Measurements from ENCODE around the gene ALOX15. TPM values are rescaled to one million over a fixed set of nuclear protein-coding genes. Genes with fewer than 3 reads are reported as not detected.
"Not testable (repeated sequence)": the region's sequence is repeated elsewhere in the genome, so short reads cannot be mapped to it uniquely, and the experiment has no call there.

The ALOX15 gene
- total RNA-seq, 6 donors from 2014 or later = 2.4 to 26.0 (median 10.0) TPM

GRCh38 chr17:4597975-4598374 lies 43.5 kb downstream of the ALOX15 start:
- 68 to 80% methylated on average over 13 of the region's 13 CpGs for WGBS, 2 donors
- ATAC-seq (ENCODE audit: low FRiP score in 2 of 2) = no peak
- no peaks in the 10 kb centered on the region for H3K9me3 ChIP-seq
- DNase-seq = no peak
- H3K4me1 ChIP-seq = peaks cover 6 to 13% (median 8%) of the 10 kb centered on the region in 4 donors
- H3K36me3 ChIP-seq = no peaks in the 10 kb centered on the region
- peak overlapping the region; percentile 70 to 78 (median 73) for H3K27ac ChIP-seq
- no peaks in the 10 kb centered on the region for H3K27me3 ChIP-seq
- TF ChIP-seq POLR2A (IDR thresholded peaks at IDR 0.05) = no peak
- no peak for TF ChIP-seq EP300 (IDR thresholded peaks at IDR 0.05)
- TF ChIP-seq POLR2AphosphoS5 (IDR thresholded peaks at IDR 0.05) = no peak
- no peak for TF ChIP-seq CTCF (IDR thresholded peaks at IDR 0.05)
- no peak overlapping the region for H3K4me3 ChIP-seq

GRCh38 chr17:4596636-4597380 lies 44.7 kb downstream of the ALOX15 start:
- ATAC-seq (ENCODE audit: low FRiP score in 2 of 2) (no peak), DNase-seq (no peak)
- TF ChIP-seq CTCF (IDR thresholded peaks at IDR 0.05) (no peak), POLR2AphosphoS5 (IDR thresholded peaks at IDR 0.05) (no peak), POLR2A (IDR thresholded peaks at IDR 0.05) (no peak), EP300 (IDR thresholded peaks at IDR 0.05) (no peak)
- Histone ChIP-seq H3K27me3 (no peaks in the 10 kb centered on the region), H3K4me1 (peaks cover 6 to 13% (median 8%) of the 10 kb centered on the region in 4 donors), H3K4me3 (no peak overlapping the region), H3K36me3 (no peaks in the 10 kb centered on the region), H3K27ac (peak overlapping the region in 2 of 4 donors; percentile 3 to 74), H3K9me3 (no peaks in the 10 kb centered on the region)
- 91 to 97% methylated on average over 33 to 36 of the region's 36 CpGs for WGBS, 2 donors

GRCh38 chr17:4595685-4596342 lies 45.7 kb downstream of the ALOX15 start:
- H3K4me3 ChIP-seq = peak overlapping the region in 1 of 4 donors; percentile 17
- not testable (repeated sequence) for H3K36me3 ChIP-seq; ATAC-seq (ENCODE audit: low FRiP score in 2 of 2); H3K27me3 ChIP-seq; H3K9me3 ChIP-seq; DNase-seq
- H3K4me1 ChIP-seq = peaks cover 6 to 13% (median 8%) of the 10 kb centered on the region in 4 donors
- 80 to 96% methylated on average over 1 to 23 of the region's 23 CpGs for WGBS, 2 donors
- peak overlapping the region in 2 of 4 donors; percentile 3 to 21 for H3K27ac ChIP-seq

GRCh38 chr17:4594931-4595684 lies 46.4 kb downstream of the ALOX15 start:
- TF ChIP-seq CTCF (IDR thresholded peaks at IDR 0.05) (peak; percentile 26 to 83 (median 66)), EP300 (IDR thresholded peaks at IDR 0.05) (no peak)
- peaks cover 6 to 13% (median 8%) of the 10 kb centered on the region in 4 donors for H3K4me1 ChIP-seq
- H3K36me3 ChIP-seq = no peaks in the 10 kb centered on the region
- 21 to 24% methylated on average over 14 to 24 of the region's 29 CpGs for WGBS, 2 donors
- no peaks in the 10 kb centered on the region for H3K27me3 ChIP-seq
- peak overlapping the region in 3 of 4 donors; percentile 4 to 20 (median 17) for H3K4me3 ChIP-seq
- H3K27ac ChIP-seq = peak overlapping the region in 3 of 4 donors; percentile 21 to 27 (median 25)
- peak in 1 of 2 donors; percentile 35 for ATAC-seq (ENCODE audit: low FRiP score in 2 of 2)
- no peaks in the 10 kb centered on the region for H3K9me3 ChIP-seq
- DNase-seq = peak; percentile 57 to 87

GRCh38 chr17:4594406-4594805 lies 47.1 kb downstream of the ALOX15 start:
- Histone ChIP-seq H3K36me3 (no peaks in the 10 kb centered on the region), H3K9me3 (no peaks in the 10 kb centered on the region), H3K4me1 (peaks cover 6 to 13% (median 8%) of the 10 kb centered on the region in 4 donors), H3K27ac (peak overlapping the region in 3 of 4 donors; percentile 21 to 27 (median 25)), H3K27me3 (no peaks in the 10 kb centered on the region), H3K4me3 (no peak overlapping the region)
- WGBS, 2 donors = 88 to 93% methylated on average over 7 of the region's 7 CpGs
- DNase-seq (no peak), ATAC-seq (ENCODE audit: low FRiP score in 2 of 2) (no peak)
- no peak for TF ChIP-seq EP300 (IDR thresholded peaks at IDR 0.05)
- TF ChIP-seq POLR2AphosphoS5 (IDR thresholded peaks at IDR 0.05) = no peak
- no peak for TF ChIP-seq POLR2A (IDR thresholded peaks at IDR 0.05)
- TF ChIP-seq CTCF (IDR thresholded peaks at IDR 0.05) = no peak
